GM19397 (cell line): ENCODE results near the gene TTC16.

Experiments
- ATAC-seq: cut with Tn5 transposase; IDR thresholded peaks from one replicate; pipeline ENCODE4 v1.9.1; 2021; ENCODE audit warnings: mild to moderate bottlenecking, moderate library complexity; ENCODE audit not compliant: unreplicated experiment

Gene TTC16

GRCh38 chr9:127715470-127716337, at the start of gene TTC16, which contains the start of gene PTRH1:
TSS of gene TTC16 (plus strand) at chr9:127716079. CDS start at chr9:127716146, 67 bp downstream.
TSS of gene PTRH1 (minus strand) at chr9:127715663. CDS start at chr9:127715639, 24 bp downstream.
- ATAC-seq: peak; percentile 89

GRCh38 chr9:127667127-127667844, 48.6 kb upstream of the TTC16 start:
- no peak for ATAC-seq

GRCh38 chr9:127667906-127668305, 48.0 kb upstream of the TTC16 start:
- no peak for ATAC-seq

- no peak for ATAC-seq
Measured at GRCh38 chr9:127673234-127673633, 42.6 kb upstream of the TTC16 start.

GRCh38 chr9:127676638-127677037, 39.2 kb upstream of the TTC16 start:
- no peak for ATAC-seq

- no peak for ATAC-seq
Measured at GRCh38 chr9:127679506-127679905, 36.4 kb upstream of the TTC16 start.

- no peak for ATAC-seq
Measured at GRCh38 chr9:127680226-127680625, 35.7 kb upstream of the TTC16 start.

- ATAC-seq: no peak
Measured at GRCh38 chr9:127680846-127681245, 35.0 kb upstream of the TTC16 start.

- no peak for ATAC-seq
Measured at GRCh38 chr9:127682351-127683136, 33.3 kb upstream of the TTC16 start.

GRCh38 chr9:127683723-127684122, 32.2 kb upstream of the TTC16 start:
- ATAC-seq: no peak

GRCh38 chr9:127684576-127684975, 31.3 kb upstream of the TTC16 start:
- ATAC-seq: no peak

GRCh38 chr9:127686461-127687393, 29.2 kb upstream of the TTC16 start:
- no peak for ATAC-seq

- no peak for ATAC-seq
Measured at GRCh38 chr9:127689329-127690000, 26.4 kb upstream of the TTC16 start.

- no peak for ATAC-seq
Measured at GRCh38 chr9:127690735-127691134, 25.1 kb upstream of the TTC16 start.

- ATAC-seq: no peak
Measured at GRCh38 chr9:127692071-127692470, 23.8 kb upstream of the TTC16 start.

- no peak for ATAC-seq
Measured at GRCh38 chr9:127693143-127693542, 22.7 kb upstream of the TTC16 start.

GRCh38 chr9:127693697-127694096, 22.2 kb upstream of the TTC16 start:
- ATAC-seq: no peak

- no peak for ATAC-seq
Measured at GRCh38 chr9:127694890-127695720, 20.8 kb upstream of the TTC16 start.

GRCh38 chr9:127697575-127697974, 18.3 kb upstream of the TTC16 start:
- no peak for ATAC-seq
